ENCODE data around the gene RLN1.
"Not testable (repeated sequence)": the region's sequence is repeated elsewhere in the genome, so short reads cannot be mapped to it uniquely, and the experiment has no call there.

RLN1 gene

DNA sequence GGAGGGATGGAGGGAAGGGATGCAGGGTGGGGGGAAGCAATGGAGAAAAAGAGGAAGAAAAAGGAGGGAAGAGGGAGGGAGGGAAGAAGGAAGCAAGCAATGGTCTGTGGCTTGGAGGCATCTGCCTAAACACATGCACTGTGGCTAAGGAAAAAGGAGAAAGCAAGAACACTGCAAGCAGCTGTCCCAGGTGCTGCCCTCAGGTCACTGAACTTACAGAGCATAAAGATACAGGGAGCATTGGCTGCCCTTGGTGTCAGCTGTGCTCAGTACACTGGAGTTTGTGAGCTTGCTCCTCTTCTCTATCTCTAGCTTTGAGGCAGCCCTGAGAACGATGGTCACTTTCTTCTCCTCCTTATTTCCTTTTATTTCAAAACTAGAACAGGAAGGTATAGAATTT is 18.1 kb downstream of the RLN1 start:
- DNase-seq (ENCODE audit: low read depth, low spot score), result not testable (repeated sequence)

DNA sequence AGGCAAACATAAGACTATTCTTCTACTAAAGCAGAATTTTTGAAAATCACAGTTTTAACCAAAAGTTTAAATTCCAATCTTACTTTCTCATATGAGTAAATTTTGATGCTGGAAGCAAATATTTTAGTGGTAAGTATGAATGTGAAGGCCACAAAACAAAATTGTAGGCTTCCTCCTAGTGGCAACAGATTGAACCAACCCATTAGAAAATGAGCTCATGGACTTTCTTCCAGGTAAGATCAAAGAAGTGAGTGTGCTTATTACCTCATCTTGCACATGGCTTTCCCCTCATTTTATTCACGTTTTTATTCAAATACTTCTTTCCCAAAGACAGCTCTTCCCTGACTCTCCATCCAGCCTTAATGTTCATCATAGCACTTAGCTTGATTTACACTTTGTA is 18.6 kb downstream of the RLN1 start:
- no peak for DNase-seq (ENCODE audit: low read depth, low spot score)

DNA sequence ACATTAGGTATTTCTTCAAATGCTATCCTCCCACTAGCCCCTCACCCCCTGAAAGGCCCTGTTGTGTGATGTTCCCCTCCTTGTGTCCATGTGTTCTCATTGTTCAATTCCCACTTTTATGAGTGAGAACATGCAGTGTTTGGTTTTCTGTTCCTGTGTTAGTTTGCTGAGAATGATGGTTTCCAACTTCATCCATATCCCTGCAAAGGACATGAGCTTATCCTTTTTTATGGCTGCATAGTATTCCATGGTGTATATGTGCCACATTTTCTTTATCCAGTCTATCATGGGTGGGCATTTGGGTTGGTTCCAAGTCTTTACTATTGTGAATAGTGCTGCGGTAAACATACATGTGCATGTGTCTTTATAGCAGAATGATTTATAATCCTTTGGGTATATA is 23.3 kb downstream of the RLN1 start:
- not testable (repeated sequence) for DNase-seq (ENCODE audit: low read depth, low spot score)

DNA sequence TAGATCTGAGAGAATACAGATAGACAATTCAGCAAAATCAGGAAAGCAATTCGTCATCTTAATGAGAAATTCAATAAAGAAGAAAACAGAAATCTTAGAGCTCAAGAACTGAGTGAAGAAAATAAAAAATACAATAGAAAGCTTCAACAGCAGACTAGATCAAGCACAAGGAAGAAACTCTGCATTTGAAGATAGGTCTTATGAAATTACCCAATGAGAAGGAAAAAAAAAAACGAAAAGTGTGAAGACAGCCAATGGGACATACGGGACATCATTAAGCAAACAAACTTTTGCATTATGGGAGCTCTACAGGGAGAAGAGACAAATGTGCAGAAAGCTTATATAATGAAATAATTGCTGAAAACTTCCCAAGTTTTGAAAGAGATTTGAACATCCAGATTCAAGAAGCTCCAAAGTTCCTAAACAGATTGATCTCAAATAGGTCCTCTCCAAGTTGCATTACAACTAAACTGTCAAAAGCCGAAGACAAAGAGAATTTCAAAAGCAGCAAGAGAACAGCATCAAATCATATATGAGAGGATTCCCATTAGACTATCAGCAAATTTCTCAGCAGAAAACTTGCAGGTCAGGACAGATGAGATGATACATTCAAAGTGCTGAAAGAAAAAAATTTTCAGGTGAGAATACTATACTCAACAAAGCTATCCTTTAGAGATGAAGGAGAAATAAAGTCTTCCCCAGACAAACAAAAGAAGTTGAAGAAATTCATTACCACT is 24.3 kb downstream of the RLN1 start:
- no peak for DNase-seq (ENCODE audit: low read depth, low spot score)

DNA sequence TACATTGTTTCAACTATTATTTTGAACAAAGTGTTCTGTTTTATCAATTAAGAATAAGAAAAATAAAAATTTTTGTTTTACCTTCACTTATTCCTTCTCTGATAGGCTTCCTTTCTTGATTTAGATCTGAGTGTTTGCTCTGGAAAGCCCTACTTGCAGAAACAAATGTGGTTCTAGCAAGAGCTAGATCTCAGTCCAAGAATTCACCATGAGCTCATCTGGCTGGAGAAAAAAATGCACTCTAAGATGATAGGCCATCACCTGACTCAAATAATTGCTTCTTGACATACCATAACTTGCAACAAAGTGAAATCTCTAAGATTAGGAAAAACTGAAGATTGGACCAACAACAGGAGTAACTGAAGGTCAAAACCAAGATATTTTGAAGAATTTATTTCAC is 28.8 kb downstream of the RLN1 start:
- DNase-seq (ENCODE audit: low read depth, low spot score), result no peak

DNA sequence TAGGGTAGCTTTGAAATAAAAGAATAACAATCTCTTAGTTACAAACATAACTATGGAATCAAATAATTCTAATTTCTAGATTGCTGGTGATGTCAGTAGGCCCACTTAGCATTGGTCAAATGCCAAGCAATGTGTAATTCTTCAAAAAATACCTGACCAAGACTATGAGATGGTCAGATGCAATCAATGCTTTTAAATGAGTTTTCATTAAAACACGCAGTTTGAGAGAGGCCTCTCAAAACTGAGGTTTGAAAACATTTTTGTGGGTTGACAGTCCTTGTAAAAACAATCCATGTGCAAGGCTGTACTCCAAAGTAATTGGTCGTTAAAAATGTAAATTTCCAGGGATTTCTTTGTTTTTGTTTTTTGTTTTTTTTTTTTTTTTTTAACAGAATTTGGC is 33.9 kb downstream of the RLN1 start:
- no peak for DNase-seq (ENCODE audit: low read depth, low spot score)

DNA sequence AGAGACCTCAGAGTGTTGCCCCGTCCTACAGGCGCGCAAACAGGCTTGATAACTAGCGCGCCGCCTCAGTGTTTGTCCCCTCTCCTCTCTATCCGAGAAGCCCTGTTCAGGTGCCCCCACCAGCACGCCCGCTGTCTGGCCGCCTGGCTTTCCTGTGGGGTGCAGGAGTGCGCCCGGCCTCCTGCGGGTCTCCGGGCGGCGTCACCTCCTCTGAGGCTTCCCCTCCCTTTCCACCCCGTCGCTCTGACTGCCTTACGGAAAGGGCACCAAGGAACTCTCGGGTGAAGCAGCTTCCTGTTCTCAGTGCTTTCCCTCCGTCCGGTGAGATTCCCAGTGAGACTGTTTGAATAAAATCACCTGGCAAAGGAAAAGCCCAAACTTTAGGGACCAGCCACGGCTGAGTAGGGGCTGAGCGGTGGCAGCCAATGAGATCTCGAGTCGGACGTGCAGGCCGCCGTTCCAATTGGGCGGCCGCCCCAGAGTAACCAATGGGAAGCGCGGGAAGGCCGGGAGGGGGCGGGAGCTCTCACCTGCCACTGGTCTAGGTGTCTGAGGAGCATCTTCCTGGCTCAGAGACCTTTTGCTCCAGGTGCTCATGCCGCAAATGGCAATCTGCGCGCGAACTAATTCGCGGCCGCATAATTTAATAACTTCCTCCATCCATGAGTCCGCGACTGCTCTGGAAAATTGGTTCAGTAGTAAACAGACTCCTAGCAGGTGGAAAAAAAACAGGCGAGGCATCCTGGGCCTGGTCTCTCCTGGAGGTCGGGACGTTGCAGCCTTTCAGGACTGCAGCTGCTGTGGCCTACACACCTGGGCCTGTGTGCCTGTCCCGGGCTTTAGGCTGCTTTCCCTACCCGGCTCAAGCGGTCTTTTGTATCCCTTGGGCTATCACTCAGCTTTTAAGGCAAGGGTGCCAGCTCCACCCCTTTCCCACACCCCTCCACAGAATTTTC is 35.6 kb downstream of the RLN1 start, which contains the start of gene RLN2:
Gene RLN2, minus strand, starts transcription at position 877 of the 956 bp plus-strand sequence. Its CDS starts 136 bp downstream, at position 741.
- DNase-seq (ENCODE audit: low read depth, low spot score), result not testable (repeated sequence)

DNA sequence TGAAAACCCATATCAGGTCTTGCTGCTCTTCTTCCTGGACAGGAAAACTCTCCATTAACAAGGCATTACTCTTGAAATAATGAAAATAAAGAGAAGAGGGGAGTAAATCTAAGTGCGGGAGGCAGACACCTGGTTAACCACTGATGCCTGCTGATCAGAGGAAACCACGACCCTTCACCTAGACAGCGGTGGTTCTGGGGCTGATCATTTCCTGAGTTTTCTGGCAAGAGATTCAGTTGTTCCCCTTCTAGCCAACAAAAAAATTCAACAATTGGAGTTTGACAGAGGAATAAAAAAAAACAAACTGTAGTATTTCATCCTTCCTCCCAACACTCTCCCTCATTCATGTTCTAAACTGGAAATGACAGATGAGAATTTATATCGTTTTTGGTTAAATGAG is 38.1 kb downstream of the RLN1 start:
- no peak for DNase-seq (ENCODE audit: low read depth, low spot score)

DNA sequence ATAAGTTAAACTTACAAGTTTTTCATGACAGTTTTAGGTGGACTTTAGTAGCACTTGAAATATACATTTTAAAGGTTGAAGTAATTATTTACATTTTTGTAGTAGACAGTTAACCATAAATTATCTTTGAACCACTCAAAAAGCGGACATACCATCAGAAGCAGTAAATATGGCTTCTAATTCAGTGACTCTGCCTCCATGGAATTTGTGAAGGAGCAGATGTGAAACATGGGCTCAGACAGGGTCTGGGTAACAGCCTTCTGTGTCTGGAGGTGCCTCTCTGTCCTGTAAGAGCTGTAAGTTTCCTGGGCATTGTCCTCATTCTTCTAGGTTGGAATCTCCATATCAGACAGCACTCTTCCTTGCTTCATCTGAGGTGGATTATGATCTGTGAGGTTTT is 47.5 kb downstream of the RLN1 start:
- no peak for DNase-seq (ENCODE audit: low read depth, low spot score)

DNA sequence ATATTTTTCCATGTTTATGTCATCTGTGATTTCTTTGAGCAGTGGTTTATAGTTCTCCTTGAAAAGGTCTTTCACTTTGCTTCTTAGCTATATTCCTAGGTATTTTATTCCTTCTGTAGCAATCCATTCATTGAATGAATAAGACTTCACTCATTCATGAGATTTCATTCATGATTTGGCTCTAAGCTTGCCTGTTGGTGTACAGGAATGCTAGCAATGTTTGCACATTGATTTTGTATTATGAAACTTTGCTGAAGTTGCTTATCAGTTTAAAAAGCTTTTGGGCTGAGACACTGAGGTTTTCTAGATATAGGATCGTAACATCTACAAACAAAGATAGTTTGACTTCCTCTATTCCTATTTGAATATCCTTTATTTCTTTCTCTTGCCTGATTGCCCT is 51.1 kb downstream of the RLN1 start:
- DNase-seq (ENCODE audit: low read depth, low spot score), result no peak

DNA sequence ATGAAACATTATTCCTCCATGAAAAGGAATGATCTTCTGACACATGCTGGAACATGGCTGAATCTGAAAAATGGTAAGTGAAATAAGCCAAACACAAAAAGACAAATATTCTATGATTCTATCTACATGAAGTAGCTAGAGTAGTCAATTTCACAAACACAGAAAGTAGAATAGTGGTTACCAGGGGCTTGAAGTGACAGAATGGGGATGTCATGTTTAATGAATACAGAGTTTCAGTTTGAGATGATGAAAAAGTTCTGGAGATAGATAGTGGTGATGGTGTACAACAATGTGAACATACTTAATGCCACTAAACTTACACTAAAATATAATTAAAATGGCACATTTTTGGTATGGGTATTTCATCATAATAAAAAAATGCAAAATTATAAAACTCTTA is 53.4 kb downstream of the RLN1 start:
- DNase-seq (ENCODE audit: low read depth, low spot score), result no peak

Data from activated naive CD8-positive, alpha-beta T cell treated with anti-CD3 and anti-CD28 coated beads, Interleukin-2, amount 50 U/mL, for 16 hours (primary cell).